ENCODE data around the gene VEPH1. TPM values are rescaled to one million over a fixed set of nuclear protein-coding genes. Genes with fewer than 3 reads are reported as not detected.

The VEPH1 gene
- total RNA-seq, 1 experiment from 2014 or later = 7.7 TPM

GRCh38 chr3:157533298-157534070 lies 30.3 kb upstream of the VEPH1 start:
- no peak overlapping the region for H2AK5ac ChIP-seq (ENCODE audit: insufficient read length, low read length)
- H3K9ac ChIP-seq (ENCODE audit: extremely low read depth, insufficient read length, low read length) = no peak overlapping the region
- H4K8ac ChIP-seq (replicated peaks; ENCODE audit: insufficient read length, low read depth, low read length) = no peak overlapping the region
- H3K4me3 Mint-ChIP-seq = no peak overlapping the region
- H3K14ac ChIP-seq (ENCODE audit: insufficient read depth, low read length) = no peak overlapping the region
- no peaks in the 10 kb centered on the region for H3K79me1 ChIP-seq (ENCODE audit: insufficient read depth, low read depth, low read length, poor library complexity, severe bottlenecking)
- H4K20me1 ChIP-seq (ENCODE audit: control insufficient read depth, insufficient read depth, insufficient read length) = no peaks in the 10 kb centered on the region
- H3K56ac ChIP-seq (ENCODE audit: insufficient read length, low read depth, low read length) = no peak overlapping the region
- no peak overlapping the region for H3K23ac ChIP-seq (ENCODE audit: insufficient read length, low read depth, low read length)
- H3K27ac ChIP-seq (ENCODE audit: insufficient read length, low read depth, low read length) = no peak overlapping the region
- H3K79me2 ChIP-seq (ENCODE audit: insufficient read depth, low read length) = no peaks in the 10 kb centered on the region
- H2BK5ac ChIP-seq (ENCODE audit: insufficient read length, low read length) = no peak overlapping the region
- H3K9me3 Mint-ChIP-seq = no peaks in the 10 kb centered on the region
- no peaks in the 10 kb centered on the region for H3K4me1 Mint-ChIP-seq
- H3K4ac ChIP-seq (ENCODE audit: low read depth, low read length) = no peak overlapping the region
- H3K4me2 ChIP-seq (ENCODE audit: insufficient read depth, insufficient read length, low read length) = no peak overlapping the region
- no peak overlapping the region for H3T11ph ChIP-seq (ENCODE audit: low read length)
- TF ChIP-seq CTCF (conservative IDR thresholded peaks at IDR 0.05) = no peak
- no peaks in the 10 kb centered on the region for H3K23me2 ChIP-seq (ENCODE audit: insufficient read length, low read depth, low read length, poor library complexity, severe bottlenecking)
- no peaks in the 10 kb centered on the region for H3K4me1 ChIP-seq (ENCODE audit: insufficient read depth, low read length)
- no peaks in the 10 kb centered on the region; the same call in 1 of the 2 replicates for H3K27me3 Mint-ChIP-seq (ENCODE audit: low read depth)
- H4K5ac ChIP-seq (ENCODE audit: insufficient read length, low read depth, low read length) = no peak overlapping the region
- no peak overlapping the region for H2AFZ ChIP-seq (ENCODE audit: low read length)
- H3K27ac Mint-ChIP-seq = no peak overlapping the region
- WGBS (ENCODE audit: extremely low coverage, insufficient read length, low lambda C conversion rate) = no CpG with 5 or more reads among the region's 9 CpGs
- no peak for DNase-seq
- H3K18ac ChIP-seq (ENCODE audit: insufficient read length, low read depth, low read length) = no peak overlapping the region
- H3K27me3 ChIP-seq (ENCODE audit: insufficient read depth, low read length) = no peaks in the 10 kb centered on the region
- H2BK15ac ChIP-seq (ENCODE audit: low read depth, low read length) = no peak overlapping the region
- no peak overlapping the region for H2BK120ac ChIP-seq (ENCODE audit: low read depth, low read length, poor library complexity, severe bottlenecking)
- H2BK20ac ChIP-seq (ENCODE audit: low read depth, low read length, poor library complexity, severe bottlenecking) = no peak overlapping the region
- H4K91ac ChIP-seq (ENCODE audit: insufficient read length, low read depth, low read length) = no peak overlapping the region
- no peak overlapping the region for H2BK12ac ChIP-seq (ENCODE audit: insufficient read length, low read depth, low read length)
- H3K9me3 ChIP-seq (ENCODE audit: control insufficient read depth, low read depth, low read length) = no peaks in the 10 kb centered on the region
- no peaks in the 10 kb centered on the region for H3K36me3 Mint-ChIP-seq (ENCODE audit: insufficient read depth in 1 of 3, low read depth in 3 of 3)
